ENCODE data around the gene C10orf53.
"Not testable (repeated sequence)": the region's sequence is repeated elsewhere in the genome, so short reads cannot be mapped to it uniquely, and the experiment has no call there.

Gene C10orf53

DNA sequence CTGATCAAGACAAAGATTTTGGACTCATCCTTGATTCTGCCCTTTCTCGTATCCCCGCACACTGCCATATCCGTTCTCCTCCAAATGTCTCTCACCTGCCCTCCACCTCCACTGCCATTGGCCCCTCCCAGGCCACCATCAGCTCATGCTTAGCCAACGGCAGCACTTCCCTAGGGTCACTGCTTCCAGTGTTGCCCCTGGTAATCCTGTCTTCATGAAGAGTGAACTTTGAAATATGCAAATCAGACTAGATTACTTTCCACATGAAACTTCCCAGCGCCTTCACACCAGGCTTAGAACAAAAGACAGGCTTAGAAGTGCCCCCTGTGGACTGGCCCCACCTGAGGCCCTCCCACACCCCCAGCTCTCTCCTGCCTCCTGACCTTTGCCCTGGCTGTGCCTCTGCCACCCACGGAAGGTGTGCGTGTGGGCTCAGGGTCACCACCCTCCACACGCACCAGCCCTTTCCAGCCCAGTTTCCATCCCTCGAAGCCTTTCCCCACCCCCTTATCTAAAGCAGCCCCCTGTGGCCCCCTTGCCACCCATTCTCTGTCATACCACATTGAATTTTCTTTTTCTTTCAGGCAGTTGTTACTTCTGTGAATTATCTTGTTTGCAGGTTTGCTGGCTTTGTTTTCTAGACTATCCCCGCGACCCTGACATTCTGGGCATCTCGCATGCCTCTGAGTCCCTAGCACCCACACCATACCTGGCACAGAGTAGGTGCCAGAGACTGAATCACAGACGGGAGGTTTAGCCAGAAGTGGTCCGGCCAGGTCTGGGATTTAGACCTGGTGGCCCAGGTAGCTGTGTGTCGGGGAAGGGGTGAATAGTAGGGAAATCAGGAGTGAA, 26.8 kb upstream of the C10orf53 start:
- no peak for DNase-seq (ENCODE audit: low read depth, low spot score)

GRCh38 chr10:49653273-49653929, 26.1 kb upstream of the C10orf53 start:
- DNase-seq (ENCODE audit: low read depth, low spot score), result no peak

- no peak for DNase-seq (ENCODE audit: low read depth, low spot score)
Measured at GRCh38 chr10:49654036-49654693, 25.3 kb upstream of the C10orf53 start.

DNA sequence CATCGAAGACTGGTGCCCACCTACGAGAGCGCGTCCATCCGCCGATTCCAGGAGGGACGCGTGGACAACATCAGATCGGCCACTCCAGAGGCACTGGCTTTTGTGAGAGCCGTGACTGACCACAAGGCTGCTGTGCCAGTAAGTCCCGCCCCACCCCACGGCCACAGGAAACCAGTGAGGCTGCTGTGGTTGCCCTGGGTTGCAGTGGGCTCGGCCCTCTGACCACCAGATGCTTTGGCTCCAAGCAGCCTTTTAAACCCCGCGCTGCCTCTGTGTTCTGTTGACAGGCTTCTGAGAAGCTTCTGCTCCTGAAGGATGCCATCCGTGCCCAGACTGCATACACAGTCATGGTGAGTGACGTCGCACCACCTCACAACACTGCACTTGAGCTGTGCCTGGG, 24.4 kb upstream of the C10orf53 start:
- no peak for DNase-seq (ENCODE audit: low read depth, low spot score)

GRCh38 chr10:49656845-49657493, 22.5 kb upstream of the C10orf53 start:
- no peak for DNase-seq (ENCODE audit: low read depth, low spot score)

DNA sequence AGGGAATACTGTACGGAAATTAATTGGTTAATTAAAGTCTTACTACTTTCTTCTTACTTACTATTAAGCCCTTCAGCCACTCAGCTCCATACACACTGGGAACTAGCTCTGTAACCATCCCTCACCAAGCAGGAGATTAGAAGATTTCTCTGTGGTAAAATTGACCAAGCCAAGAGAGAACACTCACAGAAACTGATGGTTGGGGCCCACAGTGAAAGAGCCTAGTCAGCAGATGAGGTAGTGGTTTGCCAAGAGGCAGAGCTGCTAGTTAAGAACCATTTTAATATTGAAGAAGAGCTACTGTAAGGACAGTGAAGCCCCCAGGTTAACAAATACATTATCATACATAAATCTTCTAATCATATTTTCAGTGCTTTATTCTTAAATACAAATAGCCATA, 21.8 kb upstream of the C10orf53 start:
- no peak for DNase-seq (ENCODE audit: low read depth, low spot score)

- DNase-seq (ENCODE audit: low read depth, low spot score), result no peak
Measured at GRCh38 chr10:49661140-49661856, 18.2 kb upstream of the C10orf53 start.

DNA sequence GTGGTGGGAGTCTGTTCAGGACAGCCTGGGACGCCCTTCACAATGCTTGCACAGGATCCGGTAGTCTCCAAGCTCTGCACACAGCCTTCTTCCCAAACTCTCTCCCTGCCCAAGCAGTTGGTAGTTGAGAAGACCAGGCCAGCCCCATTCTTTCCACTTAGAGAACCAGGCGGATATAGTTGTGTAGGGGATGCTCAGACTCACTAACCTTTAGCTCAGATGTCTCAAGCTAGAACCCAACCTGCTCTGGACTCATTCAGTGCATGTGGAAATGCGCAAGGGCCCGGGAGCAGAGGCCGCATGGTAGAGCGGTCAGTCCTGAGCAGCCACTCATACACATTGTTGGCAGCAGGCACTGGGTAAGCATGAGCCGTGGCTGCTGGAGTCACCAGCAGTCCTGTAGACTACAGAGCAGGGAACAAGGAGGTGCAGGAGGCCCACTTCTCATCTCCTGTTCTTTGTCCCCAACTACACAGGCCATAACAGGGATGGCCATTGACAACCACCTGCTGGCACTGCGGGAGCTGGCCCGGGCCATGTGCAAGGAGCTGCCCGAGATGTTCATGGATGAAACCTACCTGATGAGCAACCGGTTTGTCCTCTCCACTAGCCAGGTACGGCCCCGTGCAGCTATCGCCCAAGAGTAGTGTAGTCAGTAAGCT, 17.2 kb upstream of the C10orf53 start:
- no peak for DNase-seq (ENCODE audit: low read depth, low spot score)

GRCh38 chr10:49663596-49663995, 15.9 kb upstream of the C10orf53 start:
- no peak for DNase-seq (ENCODE audit: low read depth, low spot score)

GRCh38 chr10:49664006-49664841, 15.2 kb upstream of the C10orf53 start:
- no peak for DNase-seq (ENCODE audit: low read depth, low spot score)

GRCh38 chr10:49664842-49665355, 14.6 kb upstream of the C10orf53 start:
- DNase-seq (ENCODE audit: low read depth, low spot score), result no peak

- no peak for DNase-seq (ENCODE audit: low read depth, low spot score)
Measured at GRCh38 chr10:49666054-49666615, 13.3 kb upstream of the C10orf53 start.

- no peak for DNase-seq (ENCODE audit: low read depth, low spot score)
Measured at GRCh38 chr10:49666685-49667084, 12.8 kb upstream of the C10orf53 start.

DNA sequence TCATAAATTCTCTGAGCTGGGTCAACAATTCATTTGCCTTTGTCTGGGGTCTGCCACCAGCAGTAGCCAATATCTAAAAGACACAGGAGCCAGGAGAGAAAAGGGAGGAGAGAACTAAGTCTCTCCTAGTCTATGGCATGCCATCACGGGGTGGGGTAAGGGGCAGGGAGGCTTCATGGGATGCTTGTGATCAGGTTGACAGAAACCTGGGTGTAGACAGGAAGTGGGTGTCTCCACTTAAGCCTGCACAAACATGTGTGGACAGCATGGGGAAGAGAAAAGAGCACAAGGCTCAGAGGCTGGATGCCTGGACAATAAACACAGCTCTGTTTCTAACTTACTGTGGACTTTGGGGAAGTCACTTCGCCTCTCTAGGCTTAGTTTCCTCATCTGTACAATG, 11.5 kb upstream of the C10orf53 start:
- no peak for DNase-seq (ENCODE audit: low read depth, low spot score)

GRCh38 chr10:49668684-49669083, 10.8 kb upstream of the C10orf53 start:
- DNase-seq (ENCODE audit: low read depth, low spot score), result no peak

- no peak for DNase-seq (ENCODE audit: low read depth, low spot score)
Measured at GRCh38 chr10:49678827-49679479, 498 bp upstream of the C10orf53 start.

DNA sequence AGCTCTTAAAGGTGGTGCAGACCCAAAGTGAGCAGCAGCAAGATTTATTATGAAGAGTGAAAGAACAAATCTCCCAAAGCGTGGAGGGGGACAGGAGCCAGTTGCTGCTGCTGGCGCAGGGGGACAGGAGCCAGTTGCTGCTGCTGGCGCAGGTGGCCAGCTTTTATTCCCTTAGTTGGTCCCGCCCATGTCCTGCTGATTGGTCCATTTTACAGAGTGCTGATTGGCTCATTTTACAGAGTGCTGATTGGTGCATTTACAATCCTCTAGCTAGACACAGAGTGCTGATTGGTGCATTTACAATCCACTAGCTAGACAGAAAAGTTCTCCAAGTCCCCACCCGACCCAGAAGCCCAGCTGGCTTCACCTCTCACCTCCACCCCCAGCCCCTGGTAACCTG, 3.0 kb downstream of the C10orf53 start:
- DNase-seq (ENCODE audit: low read depth, low spot score), result not testable (repeated sequence)

GRCh38 chr10:49682879-49683278, 3.4 kb downstream of the C10orf53 start:
- no peak for DNase-seq (ENCODE audit: low read depth, low spot score)

GRCh38 chr10:49686651-49687050, 7.2 kb downstream of the C10orf53 start:
- no peak for DNase-seq (ENCODE audit: low read depth, low spot score)
